ENCODE measurements around the gene TRIM46.
A peak's percentile ranks its signal among the peaks of the same experiment; 100 is the strongest.
"Not testable (repeated sequence)": the region's sequence is repeated elsewhere in the genome, so short reads cannot be mapped to it uniquely, and the experiment has no call there.

The TRIM46 gene

GRCh38 chr1:155191904-155192303, 18.3 kb downstream of the TRIM46 start:
- Histone ChIP-seq H3K4me2 (ENCODE audit: low read depth, low read length, poor library complexity, severe bottlenecking) (no peak overlapping the region), H3K79me2 (ENCODE audit: insufficient read depth, low read length) (no peaks in the 10 kb centered on the region), H3K36me3 (ENCODE audit: low read length) (no peaks in the 10 kb centered on the region), H3K9ac (ENCODE audit: low read length) (no peak overlapping the region), H4K20me1 (ENCODE audit: low read depth, low read length) (no peaks in the 10 kb centered on the region), H3K9me2 (replicated peaks; ENCODE audit: insufficient read depth, low read length) (no peaks in the 10 kb centered on the region), H3K4me3 (ENCODE audit: insufficient read depth, low read length, poor library complexity, severe bottlenecking) (no peak overlapping the region), H3K9me3 (ENCODE audit: insufficient read depth, low read length) (no peaks in the 10 kb centered on the region), H3F3A (ENCODE audit: insufficient read depth) (no peaks in the 10 kb centered on the region), H3K27me3 (ENCODE audit: low read length) (no peaks in the 10 kb centered on the region), H2AFZ (ENCODE audit: low read depth, low read length, severe bottlenecking) (no peak overlapping the region), H3K27ac (ENCODE audit: low read depth, low read length) (no peak overlapping the region)
- TF ChIP-seq, protein P1, sequence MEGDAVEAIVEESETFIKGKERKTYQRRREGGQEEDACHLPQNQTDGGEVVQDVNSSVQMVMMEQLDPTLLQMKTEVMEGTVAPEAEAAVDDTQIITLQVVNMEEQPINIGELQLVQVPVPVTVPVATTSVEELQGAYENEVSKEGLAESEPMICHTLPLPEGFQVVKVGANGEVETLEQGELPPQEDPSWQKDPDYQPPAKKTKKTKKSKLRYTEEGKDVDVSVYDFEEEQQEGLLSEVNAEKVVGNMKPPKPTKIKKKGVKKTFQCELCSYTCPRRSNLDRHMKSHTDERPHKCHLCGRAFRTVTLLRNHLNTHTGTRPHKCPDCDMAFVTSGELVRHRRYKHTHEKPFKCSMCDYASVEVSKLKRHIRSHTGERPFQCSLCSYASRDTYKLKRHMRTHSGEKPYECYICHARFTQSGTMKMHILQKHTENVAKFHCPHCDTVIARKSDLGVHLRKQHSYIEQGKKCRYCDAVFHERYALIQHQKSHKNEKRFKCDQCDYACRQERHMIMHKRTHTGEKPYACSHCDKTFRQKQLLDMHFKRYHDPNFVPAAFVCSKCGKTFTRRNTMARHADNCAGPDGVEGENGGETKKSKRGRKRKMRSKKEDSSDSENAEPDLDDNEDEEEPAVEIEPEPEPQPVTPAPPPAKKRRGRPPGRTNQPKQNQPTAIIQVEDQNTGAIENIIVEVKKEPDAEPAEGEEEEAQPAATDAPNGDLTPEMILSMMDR (IDR thresholded peaks at IDR 0.05; ENCODE audit: insufficient read depth, low read length, poor library complexity, severe bottlenecking): no peak
- TF ChIP-seq EZH2phosphoT487 (conservative IDR thresholded peaks at IDR 0.05; ENCODE audit: low read length): no peak

GRCh38 chr1:155192346-155193274, 19.0 kb downstream of the TRIM46 start:
- peak overlapping the region; percentile 11 for H3K4me3 ChIP-seq (ENCODE audit: insufficient read depth, low read length, poor library complexity, severe bottlenecking)
- no peaks in the 10 kb centered on the region for H3F3A ChIP-seq (ENCODE audit: insufficient read depth)
- peak overlapping the region; percentile 39; the same call in 1 of the 2 replicates for H3K9ac ChIP-seq (ENCODE audit: low read length)
- no peaks in the 10 kb centered on the region for H4K20me1 ChIP-seq (ENCODE audit: low read depth, low read length)
- no peak overlapping the region for H3K27ac ChIP-seq (ENCODE audit: low read depth, low read length)
- H3K79me2 ChIP-seq (ENCODE audit: insufficient read depth, low read length): no peaks in the 10 kb centered on the region
- H2AFZ ChIP-seq (ENCODE audit: low read depth, low read length, severe bottlenecking): no peak overlapping the region
- H3K9me3 ChIP-seq (ENCODE audit: insufficient read depth, low read length): no peaks in the 10 kb centered on the region
- H3K27me3 ChIP-seq (ENCODE audit: low read length): no peaks in the 10 kb centered on the region
- H3K4me2 ChIP-seq (ENCODE audit: low read depth, low read length, poor library complexity, severe bottlenecking): peak overlapping the region; percentile 52
- no peak for TF ChIP-seq EZH2phosphoT487 (conservative IDR thresholded peaks at IDR 0.05; ENCODE audit: low read length)
- TF ChIP-seq, protein P1 (IDR thresholded peaks at IDR 0.05; ENCODE audit: insufficient read depth, low read length, poor library complexity, severe bottlenecking): no peak
- no peaks in the 10 kb centered on the region for H3K36me3 ChIP-seq (ENCODE audit: low read length)
- no peaks in the 10 kb centered on the region for H3K9me2 ChIP-seq (replicated peaks; ENCODE audit: insufficient read depth, low read length)

DNA sequence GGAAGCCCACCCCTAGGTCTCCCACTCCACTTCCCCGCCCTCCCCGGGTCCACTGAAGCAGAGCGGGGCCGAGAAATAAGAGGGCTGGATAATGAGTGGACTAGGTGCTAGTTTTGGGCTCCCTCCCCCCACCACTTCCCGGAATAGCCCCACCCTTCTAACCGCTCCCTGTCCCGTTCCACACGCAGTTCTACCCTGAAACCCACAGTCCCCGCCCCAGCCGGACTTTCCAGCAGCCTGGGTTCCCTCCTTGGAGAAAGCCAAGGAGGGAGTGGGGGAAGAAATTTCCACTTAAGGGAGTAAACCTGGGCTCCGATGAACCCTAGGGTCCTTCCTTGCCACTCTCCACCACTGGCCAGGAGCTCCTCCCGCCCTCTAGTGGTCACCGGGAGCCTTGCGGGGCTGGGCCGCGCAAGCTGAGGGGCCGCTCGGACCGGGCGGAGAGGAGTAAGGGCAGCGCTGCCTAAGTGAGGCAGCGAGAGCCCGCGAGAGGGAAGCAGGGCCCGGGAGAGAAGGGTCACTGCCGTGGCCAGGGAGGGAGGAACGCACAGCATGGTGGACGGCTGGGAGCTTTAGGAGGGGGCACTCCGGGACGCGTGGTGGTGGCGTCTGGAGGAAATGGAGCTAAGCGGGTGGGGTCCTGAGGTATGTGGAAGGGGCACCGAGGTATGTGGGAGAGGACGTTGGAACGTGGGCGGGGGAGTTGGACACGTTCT, 19.8 kb downstream of the TRIM46 start:
- Histone ChIP-seq H3K9me3 (ENCODE audit: insufficient read depth, low read length) (no peaks in the 10 kb centered on the region), H3K9me2 (replicated peaks; ENCODE audit: insufficient read depth, low read length) (no peaks in the 10 kb centered on the region), H3K79me2 (ENCODE audit: insufficient read depth, low read length) (no peaks in the 10 kb centered on the region), H3K27me3 (ENCODE audit: low read length) (no peaks in the 10 kb centered on the region), H4K20me1 (ENCODE audit: low read depth, low read length) (no peaks in the 10 kb centered on the region), H2AFZ (ENCODE audit: low read depth, low read length, severe bottlenecking) (peak overlapping the region; percentile 77), H3K4me3 (ENCODE audit: insufficient read depth, low read length, poor library complexity, severe bottlenecking) (peak overlapping the region; percentile 11), H3K4me2 (ENCODE audit: low read depth, low read length, poor library complexity, severe bottlenecking) (peak overlapping the region; percentile 52), H3F3A (ENCODE audit: insufficient read depth) (no peaks in the 10 kb centered on the region), H3K9ac (ENCODE audit: low read length) (peak overlapping the region; percentile 39; the same call in 1 of the 2 replicates), H3K36me3 (ENCODE audit: low read length) (no peaks in the 10 kb centered on the region), H3K27ac (ENCODE audit: low read depth, low read length) (no peak overlapping the region)
- TF ChIP-seq, protein P1 (IDR thresholded peaks at IDR 0.05; ENCODE audit: insufficient read depth, low read length, poor library complexity, severe bottlenecking): peak; percentile 97
- TF ChIP-seq EZH2phosphoT487 (conservative IDR thresholded peaks at IDR 0.05; ENCODE audit: low read length): no peak

DNA sequence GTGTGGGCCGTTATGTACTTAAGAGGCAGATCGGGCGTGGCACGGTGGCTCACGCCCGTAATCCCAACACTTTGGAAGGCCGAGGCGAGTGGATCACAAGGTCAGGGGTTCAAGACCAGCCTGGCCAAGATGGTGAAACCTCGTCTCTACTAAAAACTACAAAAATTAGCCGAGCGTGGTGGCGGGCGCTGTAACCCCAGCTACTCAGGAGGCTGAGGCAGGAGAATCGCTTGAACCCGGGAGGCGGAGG, 20.3 kb downstream of the TRIM46 start:
- H2AFZ ChIP-seq (ENCODE audit: low read depth, low read length, severe bottlenecking): peak overlapping the region; percentile 77
- H3F3A ChIP-seq (ENCODE audit: insufficient read depth); H3K9me3 ChIP-seq (ENCODE audit: insufficient read depth, low read length); H3K27ac ChIP-seq (ENCODE audit: low read depth, low read length); H3K36me3 ChIP-seq (ENCODE audit: low read length); H3K9me2 ChIP-seq (replicated peaks; ENCODE audit: insufficient read depth, low read length); H3K27me3 ChIP-seq (ENCODE audit: low read length); H3K79me2 ChIP-seq (ENCODE audit: insufficient read depth, low read length); H4K20me1 ChIP-seq (ENCODE audit: low read depth, low read length): not testable (repeated sequence)
- H3K9ac ChIP-seq (ENCODE audit: low read length): peak overlapping the region; percentile 39
- peak overlapping the region; percentile 52 for H3K4me2 ChIP-seq (ENCODE audit: low read depth, low read length, poor library complexity, severe bottlenecking)
- peak overlapping the region; percentile 11 for H3K4me3 ChIP-seq (ENCODE audit: insufficient read depth, low read length, poor library complexity, severe bottlenecking)
